ENCODE data around the gene DGKG. TPM values are rescaled to one million over a fixed set of nuclear protein-coding genes. Genes with fewer than 3 reads are reported as not detected.

DGKG gene
- total and polyA plus RNA-seq, 4 donors, result 0.84 to 7.8 (median 1.7) TPM

GRCh38 chr3:186164696-186165095, 197.3 kb downstream of the DGKG start (continued):
- no peak for TF ChIP-seq HNF4A (conservative IDR thresholded peaks at IDR 0.05)
- TF ChIP-seq FOXA2 (IDR thresholded peaks at IDR 0.05), result no peak
- TF ChIP-seq MAX (IDR thresholded peaks at IDR 0.05), result no peak
- no peak for TF ChIP-seq TAF1 (conservative IDR thresholded peaks at IDR 0.05)

GRCh38 chr3:186162221-186162620, 199.8 kb downstream of the DGKG start:
- H3K36me3 ChIP-seq (ENCODE audit: control insufficient read depth in 4 of 4, insufficient read depth in 3 of 4, low read depth in 1 of 4, low read length in 3 of 4), result no peaks in the 10 kb centered on the region
- no peak overlapping the region for H3K27ac ChIP-seq (ENCODE audit: low read depth in 1 of 2, low read length in 2 of 2)
- TF ChIP-seq SP1 (IDR thresholded peaks at IDR 0.05) (no peak), JUND (IDR thresholded peaks at IDR 0.05) (no peak), FOXA1 (IDR thresholded peaks at IDR 0.05) (no peak), CTCF (IDR thresholded peaks at IDR 0.05; ENCODE audit: low read depth, low read length, missing input control) (no peak), GABPA (IDR thresholded peaks at IDR 0.05 in 1 of 2, conservative IDR thresholded peaks at IDR 0.05 in 1 of 2) (no peak), RXRA (IDR thresholded peaks at IDR 0.05) (no peak), HNF4G (IDR thresholded peaks at IDR 0.05) (no peak), TAF1 (conservative IDR thresholded peaks at IDR 0.05) (no peak), REST (IDR thresholded peaks at IDR 0.05) (no peak), RAD21 (IDR thresholded peaks at IDR 0.05) (no peak), ATF3 (IDR thresholded peaks at IDR 0.05) (no peak)
- WGBS, result 90% methylated on average over 6 of the region's 6 CpGs
- H3K4me3 ChIP-seq (ENCODE audit: low read depth in 1 of 3, low read length in 3 of 3), result no peak overlapping the region
- H3K4me1 ChIP-seq (ENCODE audit: control insufficient read depth in 4 of 4, insufficient read depth in 4 of 4, low read length in 3 of 4), result no peaks in the 10 kb centered on the region
- DNase-seq (ENCODE audit: low spot score), result no peak
- no peaks in the 10 kb centered on the region for H3K27me3 ChIP-seq (ENCODE audit: control insufficient read depth in 4 of 4, insufficient read depth in 4 of 4, low read length in 3 of 4)
- no peaks in the 10 kb centered on the region for H3K9me3 ChIP-seq (ENCODE audit: control insufficient read depth in 4 of 4, low read length in 3 of 4)
- no peak overlapping the region for H3K9ac ChIP-seq (ENCODE audit: low read depth in 1 of 2, low read length in 2 of 2)

GRCh38 chr3:186160691-186161243, 201.3 kb downstream of the DGKG start:
- TF ChIP-seq JUND (IDR thresholded peaks at IDR 0.05) (no peak), TAF1 (conservative IDR thresholded peaks at IDR 0.05) (no peak), EGR1 (IDR thresholded peaks at IDR 0.05; ENCODE audit: low read depth in 2 of 2) (no peak), YY1 (IDR thresholded peaks at IDR 0.05) (no peak), RAD21 (IDR thresholded peaks at IDR 0.05) (no peak), ZBTB33 (IDR thresholded peaks at IDR 0.05) (no peak)
- H3K4me1 ChIP-seq (ENCODE audit: control insufficient read depth in 4 of 4, insufficient read depth in 4 of 4, low read length in 3 of 4), result no peaks in the 10 kb centered on the region
- no peak overlapping the region for H3K9ac ChIP-seq (ENCODE audit: low read depth in 1 of 2, low read length in 2 of 2)
- no peak overlapping the region for H3K27ac ChIP-seq (ENCODE audit: low read depth in 1 of 2, low read length in 2 of 2)
- no peak for DNase-seq (ENCODE audit: low spot score)
- no peak overlapping the region for H3K4me3 ChIP-seq (ENCODE audit: low read depth in 1 of 3, low read length in 3 of 3)
- 84% methylated on average over 12 of the region's 12 CpGs for WGBS
- no peaks in the 10 kb centered on the region for H3K9me3 ChIP-seq (ENCODE audit: control insufficient read depth in 4 of 4, low read length in 3 of 4)
- no peaks in the 10 kb centered on the region for H3K36me3 ChIP-seq (ENCODE audit: control insufficient read depth in 4 of 4, insufficient read depth in 3 of 4, low read depth in 1 of 4, low read length in 3 of 4)
- no peaks in the 10 kb centered on the region for H3K27me3 ChIP-seq (ENCODE audit: control insufficient read depth in 4 of 4, insufficient read depth in 4 of 4, low read length in 3 of 4)

Data from liver (tissue), 9 donors.